Subcutaneous abdominal adipose tissue (tissue), 5 donors: ENCODE results near the gene IVNS1ABP.

ENCODE experiments used
- H3K27ac ChIP-seq: one replicate; pipeline ENCODE4 v1.7.0; 2013; ENCODE audit warnings: low read depth, mild to moderate bottlenecking, inconsistent platforms, low read length, moderate library complexity
- H3K27me3 ChIP-seq, 5 donors: one replicate each; pipeline ENCODE4 v1.7.0; 2013; ENCODE audit warnings: low read length in 5 of 5, inconsistent platforms in 1 of 5; ENCODE audit not compliant: control insufficient read depth in 5 of 5, insufficient read depth in 4 of 5
- H3K36me3 ChIP-seq, 5 donors: one replicate each; pipeline ENCODE4 v1.7.0; 2013; ENCODE audit warnings: low read length in 5 of 5; ENCODE audit not compliant: control insufficient read depth in 5 of 5, insufficient read depth in 5 of 5
- H3K4me1 ChIP-seq, 5 donors: one replicate each; pipeline ENCODE4 v1.7.0; 2013; ENCODE audit warnings: low read length in 5 of 5, mild to moderate bottlenecking in 3 of 5, moderate library complexity in 1 of 5; ENCODE audit not compliant: control insufficient read depth in 5 of 5, insufficient read depth in 5 of 5
- H3K4me3 ChIP-seq, 5 donors: one replicate each; pipeline ENCODE4 v1.7.0; 2013; ENCODE audit warnings: low read length in 5 of 5, low read depth in 1 of 5
- H3K9ac ChIP-seq, 5 donors: one replicate each; pipeline ENCODE4 v1.7.0; 2013; ENCODE audit warnings: low read length in 5 of 5, mild to moderate bottlenecking in 4 of 5, moderate library complexity in 3 of 5
- H3K9me3 ChIP-seq, 5 donors: one replicate each; pipeline ENCODE4 v1.7.0; 2013; ENCODE audit warnings: low read length in 5 of 5; ENCODE audit not compliant: control insufficient read depth in 5 of 5
- donor health status: healthy.
- donor health status: healthy.
- donor health status: healthy.
- donor health status: healthy.
- donor health status: healthy.

IVNS1ABP gene

DNA sequence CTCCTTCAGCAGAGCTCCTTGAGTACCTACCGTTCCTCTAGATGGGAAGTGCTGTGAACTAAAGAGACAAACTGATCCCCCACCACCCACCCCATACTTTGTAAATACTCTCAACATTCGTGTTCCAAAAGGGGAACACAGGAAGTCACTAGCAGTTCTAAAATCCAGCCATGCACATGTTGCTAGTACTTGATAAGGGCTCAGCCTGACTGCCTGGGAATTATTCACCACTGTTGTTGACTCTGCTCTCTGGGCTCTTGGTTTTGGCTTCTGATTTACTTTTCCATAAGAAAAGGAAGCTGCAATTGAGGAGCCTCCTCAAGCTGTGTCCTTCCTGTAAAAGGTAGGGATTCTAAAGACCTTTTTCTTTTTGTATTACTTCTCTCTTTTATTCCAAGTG is 67.5 kb downstream of the IVNS1ABP start:
- no peaks in the 10 kb centered on the region for H3K4me1 ChIP-seq
- no peak overlapping the region for H3K4me3 ChIP-seq
- no peak overlapping the region for H3K9ac ChIP-seq
- no peaks in the 10 kb centered on the region for H3K36me3 ChIP-seq
- no peak overlapping the region for H3K27ac ChIP-seq
- no peaks in the 10 kb centered on the region for H3K27me3 ChIP-seq
- no peaks in the 10 kb centered on the region for H3K9me3 ChIP-seq
